Measurements from ENCODE around the gene NFIL3.
A peak's percentile ranks its signal among the peaks of the same experiment; 100 is the strongest.

The NFIL3 gene

DNA sequence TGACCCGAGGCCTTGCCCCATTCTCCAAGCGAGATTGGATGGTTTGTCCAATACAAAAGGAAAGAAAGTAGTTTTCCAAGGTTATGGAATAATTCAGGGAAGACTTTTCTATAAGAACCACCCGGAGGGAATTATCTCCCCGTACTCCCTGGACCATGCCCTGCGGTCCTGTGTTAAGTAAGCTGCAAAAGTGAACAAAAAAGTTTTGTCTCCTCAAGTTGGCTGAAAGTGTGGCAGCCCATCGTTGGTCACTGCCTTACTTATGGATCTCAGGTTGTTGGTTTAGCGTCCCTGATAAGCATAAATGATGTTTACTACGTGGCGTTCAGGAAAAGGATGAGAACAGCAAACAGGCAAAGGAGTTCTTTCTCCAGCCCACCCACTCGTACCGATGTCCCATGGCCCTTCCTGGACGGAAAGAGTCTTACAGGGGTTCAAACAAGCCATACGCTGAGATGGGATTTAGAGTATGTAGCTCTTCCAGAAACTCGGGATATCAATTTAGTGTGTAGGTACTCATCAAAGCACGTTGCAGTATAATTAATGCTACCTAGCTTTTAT is 61.5 kb downstream of the NFIL3 start:
- no peak overlapping the region for H3K4ac ChIP-seq (ENCODE audit: low read depth, low read length)
- H3K23ac ChIP-seq (ENCODE audit: low read length) = no peak overlapping the region
- no CpG with 5 or more reads among the region's 15 CpGs for WGBS (ENCODE audit: extremely low coverage, insufficient coverage, insufficient read length)

GRCh38 chr9:91361291-91362050 is 62.2 kb downstream of the NFIL3 start, which contains the start of gene AUH:
Gene AUH, minus strand, starts transcription at chr9:91361918. Its CDS starts 29 bp downstream, at chr9:91361889.
- H3K79me2 ChIP-seq (ENCODE audit: control insufficient read depth, insufficient read depth, low read length, poor library complexity) = peaks cover 4% of the 10 kb centered on the region
- peak within 1 kb of the TSS; percentile 84 for H3K9ac ChIP-seq (ENCODE audit: low read length)
- H2BK120ac ChIP-seq (ENCODE audit: insufficient read depth, low read length, poor library complexity) = peak within 1 kb of the TSS; percentile 89
- H3K18ac ChIP-seq (ENCODE audit: low read length) = peak within 1 kb of the TSS; percentile 94
- H4K8ac ChIP-seq (ENCODE audit: low read depth, low read length) = peak within 1 kb of the TSS; percentile 95
- no peak within 1 kb of the TSS for H2BK12ac ChIP-seq (ENCODE audit: low read length)
- peak within 1 kb of the TSS; percentile 99 for H3K4me3 ChIP-seq (ENCODE audit: low read depth, low read length)
- peak; percentile 82 to 93 for DNase-seq
- peaks cover 6% of the 10 kb centered on the region for H3K79me1 ChIP-seq (ENCODE audit: low read length)
- peak within 1 kb of the TSS; percentile 87 for H4K12ac ChIP-seq (ENCODE audit: low read depth, low read length)
- H3K27me3 ChIP-seq (ENCODE audit: insufficient read depth, low read length) = no peaks in the 10 kb centered on the region
- WGBS (ENCODE audit: extremely low coverage, insufficient coverage, insufficient read length) = no CpG with 5 or more reads among the region's 82 CpGs
- H3K36me3 ChIP-seq (ENCODE audit: control insufficient read depth in 1 of 2, insufficient read depth in 2 of 2, low read length in 2 of 2) = no peaks in the 10 kb centered on the region
- peak within 1 kb of the TSS; percentile 75 for H3K14ac ChIP-seq (ENCODE audit: low read length)
- peak within 1 kb of the TSS; percentile 31 for H3K4ac ChIP-seq (ENCODE audit: low read depth, low read length)
- H3K4me1 ChIP-seq (ENCODE audit: control insufficient read depth in 1 of 2, insufficient read depth in 2 of 2, low read length in 2 of 2) = peaks cover 3 to 4% of the 10 kb centered on the region in 2 experiments
- peaks cover 4% of the 10 kb centered on the region for H3K9me3 ChIP-seq (ENCODE audit: insufficient read depth, low read depth, low read length)
- no peak within 1 kb of the TSS for H3K23ac ChIP-seq (ENCODE audit: low read length)
- peak within 1 kb of the TSS; percentile 52 for H2AK5ac ChIP-seq (ENCODE audit: low read length)
- H2BK5ac ChIP-seq (ENCODE audit: low read depth, low read length, poor library complexity) = peak within 1 kb of the TSS; percentile 52
- H3K27ac ChIP-seq (ENCODE audit: low read depth, low read length) = peak within 1 kb of the TSS; percentile 40
- peak within 1 kb of the TSS; percentile 97 for H3K4me2 ChIP-seq (ENCODE audit: low read length)
- peak within 1 kb of the TSS; percentile 98 for H2AFZ ChIP-seq (ENCODE audit: insufficient read depth, low read length, poor library complexity)
- H4K91ac ChIP-seq (ENCODE audit: low read depth, low read length) = peak within 1 kb of the TSS; percentile 59

More for the DNA sequence above, 61.5 kb downstream of the NFIL3 start:
- no peak overlapping the region for H2BK120ac ChIP-seq (ENCODE audit: insufficient read depth, low read length, poor library complexity)
- no peak overlapping the region for H2BK5ac ChIP-seq (ENCODE audit: low read depth, low read length, poor library complexity)
- H3K79me1 ChIP-seq (ENCODE audit: low read length) = peaks cover 6% of the 10 kb centered on the region
- peak overlapping the region; percentile 57 for H2AFZ ChIP-seq (ENCODE audit: insufficient read depth, low read length, poor library complexity)
- peaks cover 3 to 4% of the 10 kb centered on the region in 2 experiments for H3K4me1 ChIP-seq (ENCODE audit: control insufficient read depth in 1 of 2, insufficient read depth in 2 of 2, low read length in 2 of 2)
- DNase-seq = no peak
- H3K9ac ChIP-seq (ENCODE audit: low read length) = peak overlapping the region; percentile 31
- H4K8ac ChIP-seq (ENCODE audit: low read depth, low read length) = peak overlapping the region; percentile 72
- no peak overlapping the region for H3K18ac ChIP-seq (ENCODE audit: low read length)
- H3K27ac ChIP-seq (ENCODE audit: low read depth, low read length) = no peak overlapping the region
- no peak overlapping the region for H2AK5ac ChIP-seq (ENCODE audit: low read length)
- peak overlapping the region; percentile 64 for H3K4me2 ChIP-seq (ENCODE audit: low read length)
- H3K9me3 ChIP-seq (ENCODE audit: insufficient read depth, low read depth, low read length) = peaks cover 4% of the 10 kb centered on the region
- peak overlapping the region; percentile 39 for H4K91ac ChIP-seq (ENCODE audit: low read depth, low read length)
- H3K27me3 ChIP-seq (ENCODE audit: insufficient read depth, low read length) = no peaks in the 10 kb centered on the region
- no peak overlapping the region for H3K4me3 ChIP-seq (ENCODE audit: low read depth, low read length)
- H3K14ac ChIP-seq (ENCODE audit: low read length) = peak overlapping the region; percentile 8
- H4K12ac ChIP-seq (ENCODE audit: low read depth, low read length) = peak overlapping the region; percentile 84
- no peaks in the 10 kb centered on the region for H3K36me3 ChIP-seq (ENCODE audit: control insufficient read depth in 1 of 2, insufficient read depth in 2 of 2, low read length in 2 of 2)
- H2BK12ac ChIP-seq (ENCODE audit: low read length) = no peak overlapping the region
- peaks cover 4% of the 10 kb centered on the region for H3K79me2 ChIP-seq (ENCODE audit: control insufficient read depth, insufficient read depth, low read length, poor library complexity)

DNA sequence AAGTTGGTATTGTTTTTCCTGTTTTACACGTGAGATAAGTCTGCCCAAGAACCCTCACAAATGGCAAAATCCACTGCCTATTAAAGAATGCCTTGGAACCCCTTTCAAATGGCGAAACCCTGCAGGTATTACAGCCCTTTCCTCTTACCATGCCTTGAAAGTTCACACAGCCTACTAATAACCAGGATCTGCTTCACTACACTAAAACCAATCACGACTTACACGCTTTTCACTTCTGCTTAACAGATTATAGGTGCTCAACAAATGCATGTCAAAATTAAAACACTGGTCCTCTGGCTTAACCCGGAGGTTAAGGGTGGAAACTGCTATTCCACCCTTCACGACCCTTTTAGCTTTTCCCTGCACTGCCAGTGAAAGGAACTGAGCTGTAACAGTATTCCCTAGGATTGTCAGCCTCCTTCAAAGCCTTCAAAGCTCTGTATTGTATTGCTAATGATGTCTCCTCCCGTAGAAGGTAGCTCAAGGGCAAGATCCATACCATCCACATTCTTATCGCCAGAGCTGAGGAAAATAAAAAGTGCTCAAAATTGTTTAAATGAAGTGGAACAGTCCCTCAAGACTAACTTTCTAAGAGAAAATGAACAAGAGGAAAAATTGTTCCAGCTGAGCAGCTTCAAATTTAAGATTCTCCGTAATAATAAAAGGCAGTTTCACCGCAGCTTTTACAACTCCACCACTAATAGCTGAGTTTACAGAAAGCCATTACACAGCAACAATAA is 62.9 kb downstream of the NFIL3 start:
- H2BK120ac ChIP-seq (ENCODE audit: insufficient read depth, low read length, poor library complexity) = no peak overlapping the region
- H3K79me2 ChIP-seq (ENCODE audit: control insufficient read depth, insufficient read depth, low read length, poor library complexity) = peaks cover 4% of the 10 kb centered on the region
- no peak overlapping the region for H3K18ac ChIP-seq (ENCODE audit: low read length)
- peaks cover 6% of the 10 kb centered on the region for H3K79me1 ChIP-seq (ENCODE audit: low read length)
- H3K14ac ChIP-seq (ENCODE audit: low read length) = no peak overlapping the region
- no peak overlapping the region for H2BK5ac ChIP-seq (ENCODE audit: low read depth, low read length, poor library complexity)
- H3K36me3 ChIP-seq (ENCODE audit: control insufficient read depth in 1 of 2, insufficient read depth in 2 of 2, low read length in 2 of 2) = no peaks in the 10 kb centered on the region
- peaks cover 4% of the 10 kb centered on the region for H3K9me3 ChIP-seq (ENCODE audit: insufficient read depth, low read depth, low read length)
- DNase-seq = no peak
- no peak overlapping the region for H2AK5ac ChIP-seq (ENCODE audit: low read length)
- no peak overlapping the region for H3K23ac ChIP-seq (ENCODE audit: low read length)
- no peak overlapping the region for H4K91ac ChIP-seq (ENCODE audit: low read depth, low read length)
- H3K4me1 ChIP-seq (ENCODE audit: control insufficient read depth in 1 of 2, insufficient read depth in 2 of 2, low read length in 2 of 2) = peaks cover 3 to 4% of the 10 kb centered on the region in 2 experiments
- H3K27me3 ChIP-seq (ENCODE audit: insufficient read depth, low read length) = no peaks in the 10 kb centered on the region
- H4K8ac ChIP-seq (ENCODE audit: low read depth, low read length) = no peak overlapping the region
- peak overlapping the region; percentile 99 for H3K4me3 ChIP-seq (ENCODE audit: low read depth, low read length)
- H2AFZ ChIP-seq (ENCODE audit: insufficient read depth, low read length, poor library complexity) = no peak overlapping the region
- peak overlapping the region; percentile 40 for H3K27ac ChIP-seq (ENCODE audit: low read depth, low read length)
- no peak overlapping the region for H4K12ac ChIP-seq (ENCODE audit: low read depth, low read length)
- no CpG with 5 or more reads among the region's 10 CpGs for WGBS (ENCODE audit: extremely low coverage, insufficient coverage, insufficient read length)
- no peak overlapping the region for H3K4ac ChIP-seq (ENCODE audit: low read depth, low read length)
- H3K4me2 ChIP-seq (ENCODE audit: low read length) = peak overlapping the region; percentile 97
- no peak overlapping the region for H2BK12ac ChIP-seq (ENCODE audit: low read length)
- H3K9ac ChIP-seq (ENCODE audit: low read length) = no peak overlapping the region

GRCh38 chr9:91359734-91360470 is 63.7 kb downstream of the NFIL3 start:
- Histone ChIP-seq H4K91ac (ENCODE audit: low read depth, low read length) (no peak overlapping the region), H3K36me3 (ENCODE audit: control insufficient read depth in 1 of 2, insufficient read depth in 2 of 2, low read length in 2 of 2) (peaks cover 0 to 2% of the 10 kb centered on the region in 2 experiments), H2BK120ac (ENCODE audit: insufficient read depth, low read length, poor library complexity) (no peak overlapping the region), H3K4me3 (ENCODE audit: low read depth, low read length) (no peak overlapping the region), H3K9me3 (ENCODE audit: insufficient read depth, low read depth, low read length) (peaks cover 4% of the 10 kb centered on the region), H3K9ac (ENCODE audit: low read length) (no peak overlapping the region), H3K4me1 (ENCODE audit: control insufficient read depth in 1 of 2, insufficient read depth in 2 of 2, low read length in 2 of 2) (peaks cover 3 to 4% of the 10 kb centered on the region in 2 experiments), H3K4ac (ENCODE audit: low read depth, low read length) (peak overlapping the region; percentile 77), H2BK5ac (ENCODE audit: low read depth, low read length, poor library complexity) (no peak overlapping the region), H3K4me2 (ENCODE audit: low read length) (peak overlapping the region; percentile 97), H2AFZ (ENCODE audit: insufficient read depth, low read length, poor library complexity) (no peak overlapping the region), H3K14ac (ENCODE audit: low read length) (no peak overlapping the region), H2BK12ac (ENCODE audit: low read length) (no peak overlapping the region), H3K79me2 (ENCODE audit: control insufficient read depth, insufficient read depth, low read length, poor library complexity) (peaks cover 4% of the 10 kb centered on the region), H4K8ac (ENCODE audit: low read depth, low read length) (no peak overlapping the region), H3K27me3 (ENCODE audit: insufficient read depth, low read length) (no peaks in the 10 kb centered on the region), H3K23ac (ENCODE audit: low read length) (no peak overlapping the region), H4K12ac (ENCODE audit: low read depth, low read length) (no peak overlapping the region), H3K27ac (ENCODE audit: low read depth, low read length) (no peak overlapping the region), H3K79me1 (ENCODE audit: low read length) (peaks cover 6% of the 10 kb centered on the region), H3K18ac (ENCODE audit: low read length) (no peak overlapping the region), H2AK5ac (ENCODE audit: low read length) (no peak overlapping the region)
- no peak for DNase-seq
- no CpG with 5 or more reads among the region's 7 CpGs for WGBS (ENCODE audit: extremely low coverage, insufficient coverage, insufficient read length)
